GM18951 (cell line): ENCODE measurements around the gene ASB13.

Source experiments
- POLR2A ChIP-seq: IDR thresholded peaks from 4 replicates; pipeline ENCODE4 v1.6.1; 2011; ENCODE audit warnings: mild to moderate bottlenecking; ENCODE audit not compliant: insufficient read length, insufficient read depth; ENCODE audit errors: extremely low read depth
- in situ Hi-C: fragments of 300-500 bp; cut with MboI; formaldehyde crosslinking; loops from one replicate; pipeline ENCODE4 v1.12.0; 2022; ENCODE audit warnings: low sequenced_read_pairs, mixed read lengths, inconsistent platforms; ENCODE audit not compliant: unreplicated experiment

ASB13 gene

GRCh38 chr10:5609952-5610616 lies 56.3 kb downstream of the ASB13 start:
- no peak for TF ChIP-seq POLR2A
- in situ Hi-C loops, result loop anchor here (25.0 kb wide), 1 partner anchor 773 kb away; the partner anchor contains the start of gene AKR1E2

GRCh38 chr10:5608608-5609220 lies 57.7 kb downstream of the ASB13 start:
- TF ChIP-seq POLR2A, result no peak
- in situ Hi-C loops, result loop anchor here (25.0 kb wide), 1 partner anchor 771 kb away; the partner anchor contains the start of gene AKR1E2

GRCh38 chr10:5607594-5607993 lies 58.8 kb downstream of the ASB13 start:
- TF ChIP-seq POLR2A, result no peak
- in situ Hi-C loops, result loop anchor here (25.0 kb wide), 1 partner anchor 770 kb away; the partner anchor contains the start of gene AKR1E2

DNA sequence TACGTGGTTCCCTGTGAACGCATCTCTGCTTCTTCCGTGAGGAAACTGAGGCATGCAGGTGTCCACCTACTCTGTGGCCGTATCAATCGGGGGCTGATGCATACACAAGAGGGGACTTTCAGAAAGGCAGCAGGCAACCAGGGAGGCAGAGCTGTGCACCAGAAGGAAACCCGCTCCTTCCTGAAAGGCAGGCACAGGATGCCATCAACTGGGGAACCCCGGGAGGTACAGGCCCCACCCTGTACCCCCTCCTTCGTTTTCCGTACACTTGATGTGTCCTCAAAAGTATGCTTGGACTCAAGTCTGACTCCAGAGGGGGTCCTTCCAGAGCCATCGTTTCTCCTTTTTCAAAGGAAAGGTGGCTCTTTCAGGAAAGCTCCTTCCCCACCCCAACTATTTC lies 59.5 kb downstream of the ASB13 start:
- no peak for TF ChIP-seq POLR2A
- in situ Hi-C loops, result loop anchor here (25.0 kb wide), 1 partner anchor 770 kb away; the partner anchor contains the start of gene AKR1E2

DNA sequence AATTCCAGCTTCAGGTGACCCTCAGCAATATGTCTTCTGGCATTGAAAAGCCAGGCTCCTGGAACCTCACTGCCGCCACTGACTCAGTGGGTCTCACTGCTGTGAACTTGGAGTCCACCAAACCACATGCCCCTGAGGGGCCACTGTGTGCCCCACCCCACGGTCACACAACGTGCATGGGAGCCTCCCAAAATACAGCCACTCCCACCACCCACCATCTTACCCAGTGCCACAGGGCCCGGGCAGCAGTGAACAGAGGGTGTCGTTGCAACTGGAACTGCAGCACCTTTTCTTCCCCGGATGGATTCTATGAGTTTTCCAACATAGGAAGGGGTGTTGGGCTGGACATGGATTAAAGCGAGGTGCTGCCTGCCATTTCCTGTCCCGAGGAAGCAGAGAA lies 60.1 kb downstream of the ASB13 start:
- TF ChIP-seq POLR2A, result no peak
- in situ Hi-C loops, result loop anchor here (25.0 kb wide), 1 partner anchor 769 kb away; the partner anchor contains the start of gene AKR1E2

GRCh38 chr10:5604961-5605360 lies 61.4 kb downstream of the ASB13 start:
- in situ Hi-C loops, result loop anchor here (25.0 kb wide), 1 partner anchor 768 kb away; the partner anchor contains the start of gene AKR1E2
- TF ChIP-seq POLR2A, result no peak

- in situ Hi-C loops, result loop anchor here (25.0 kb wide), 1 partner anchor 767 kb away; the partner anchor contains the start of gene AKR1E2
- no peak for TF ChIP-seq POLR2A
These were observed 62.0 kb downstream of the ASB13 start for GRCh38 chr10:5604236-5604925.

DNA sequence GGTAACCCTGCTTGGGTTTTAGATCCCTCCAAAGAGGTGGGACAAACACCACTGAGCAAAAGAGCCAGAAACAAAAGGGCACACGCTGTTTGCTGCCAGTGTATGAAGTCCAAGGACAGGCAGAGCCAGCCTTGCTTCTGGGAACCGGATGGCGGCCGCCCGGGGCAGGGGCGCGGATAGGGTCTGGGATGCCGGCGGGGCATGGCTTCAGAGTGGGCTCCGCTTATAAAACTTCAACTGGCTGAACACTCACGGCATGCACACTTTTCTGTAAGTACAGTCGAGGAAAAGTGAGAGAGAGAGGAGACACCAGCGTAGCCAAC lies 62.6 kb downstream of the ASB13 start:
- in situ Hi-C loops, result loop anchor here (25.0 kb wide), 1 partner anchor 767 kb away; the partner anchor contains the start of gene AKR1E2
- no peak for TF ChIP-seq POLR2A

GRCh38 chr10:5603091-5603847 lies 63.1 kb downstream of the ASB13 start:
- in situ Hi-C loops, result loop anchor here (25.0 kb wide), 1 partner anchor 766 kb away; the partner anchor contains the start of gene AKR1E2
- no peak for TF ChIP-seq POLR2A

- in situ Hi-C loops, result loop anchor here (25.0 kb wide), 1 partner anchor 765 kb away; the partner anchor contains the start of gene AKR1E2
- TF ChIP-seq POLR2A, result no peak
These were observed 64.4 kb downstream of the ASB13 start for GRCh38 chr10:5601826-5602495.

DNA sequence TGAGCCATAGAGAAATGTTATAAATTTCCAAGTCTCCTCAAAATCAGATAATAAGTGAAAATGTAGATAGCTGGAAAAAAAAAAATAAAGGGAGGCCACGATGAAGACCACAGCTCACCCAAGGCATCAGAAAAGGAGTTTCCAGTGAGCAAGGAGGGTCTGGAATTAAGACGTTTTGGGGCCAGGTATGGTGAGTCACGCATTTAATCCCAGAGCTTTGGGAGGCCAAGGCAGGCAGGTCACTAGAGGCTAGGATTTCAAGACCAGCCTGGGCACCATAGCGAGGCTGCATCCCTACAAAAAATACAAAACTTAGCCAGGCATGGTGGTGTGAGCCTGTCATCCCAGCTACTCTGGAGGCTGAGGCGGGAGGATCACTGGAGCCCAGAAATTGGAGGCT lies 65.5 kb downstream of the ASB13 start:
- TF ChIP-seq POLR2A, result no peak
- in situ Hi-C loops, result loop anchor here (25.0 kb wide), 1 partner anchor 764 kb away; the partner anchor contains the start of gene AKR1E2

DNA sequence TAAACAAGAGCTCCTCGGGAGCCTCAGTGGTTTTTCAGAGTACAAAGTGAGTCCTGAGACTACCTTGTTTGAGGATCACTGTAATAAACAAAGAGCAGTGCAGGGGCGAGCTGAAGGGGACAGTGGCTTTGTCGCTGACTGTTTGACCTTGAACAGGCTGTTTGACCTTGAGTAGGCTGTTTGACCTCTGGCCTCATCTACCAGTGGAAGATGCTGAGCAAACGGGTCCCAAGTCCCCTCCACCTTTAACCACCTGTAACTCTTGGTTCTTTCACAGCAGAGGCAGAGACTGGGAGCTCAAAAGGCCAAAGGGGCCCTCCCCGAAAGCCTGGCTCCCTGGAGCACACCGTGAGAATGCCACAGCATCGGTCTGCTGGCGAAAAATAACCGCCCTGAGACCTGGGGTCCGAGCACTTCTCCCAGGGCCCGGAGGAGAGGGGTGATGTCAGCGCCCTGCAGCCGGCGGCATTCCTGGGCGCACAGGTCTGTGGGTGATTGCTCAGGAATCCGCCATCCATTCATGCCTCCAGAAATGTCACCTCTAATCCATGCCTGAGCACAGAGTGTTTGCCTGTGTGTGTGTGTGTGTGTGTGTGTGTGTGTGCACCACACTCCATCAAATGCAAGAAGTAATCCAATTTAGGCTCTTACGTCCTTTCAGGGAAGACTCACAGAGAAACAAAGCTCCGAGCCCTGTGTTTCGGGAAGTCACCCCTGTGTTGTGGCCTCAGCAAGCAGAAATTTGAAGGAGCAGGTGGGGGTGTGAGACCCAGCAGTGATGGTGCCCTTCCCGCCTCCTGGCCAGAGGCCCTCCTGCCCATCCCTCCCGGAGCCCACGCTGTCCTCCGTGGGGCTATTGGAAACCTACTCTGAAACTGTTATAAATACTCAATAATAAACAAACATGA lies 66.5 kb downstream of the ASB13 start:
- in situ Hi-C loops, result loop anchor here (25.0 kb wide), 1 partner anchor 763 kb away; the partner anchor contains the start of gene AKR1E2
- TF ChIP-seq POLR2A, result no peak
